HG03135 (cell line): ENCODE measurements around the gene RBBP5.

Experiments used
- ATAC-seq: cut with Tn5 transposase; IDR thresholded peaks from one replicate; pipeline ENCODE4 v1.9.1; 2021; ENCODE audit warnings: mild to moderate bottlenecking, moderate library complexity; ENCODE audit not compliant: unreplicated experiment

Gene RBBP5

GRCh38 chr1:205058853-205059252 lies 62.9 kb downstream of the RBBP5 start:
- no peak for ATAC-seq

GRCh38 chr1:205057808-205058575 lies 63.8 kb downstream of the RBBP5 start:
- no peak for ATAC-seq

DNA sequence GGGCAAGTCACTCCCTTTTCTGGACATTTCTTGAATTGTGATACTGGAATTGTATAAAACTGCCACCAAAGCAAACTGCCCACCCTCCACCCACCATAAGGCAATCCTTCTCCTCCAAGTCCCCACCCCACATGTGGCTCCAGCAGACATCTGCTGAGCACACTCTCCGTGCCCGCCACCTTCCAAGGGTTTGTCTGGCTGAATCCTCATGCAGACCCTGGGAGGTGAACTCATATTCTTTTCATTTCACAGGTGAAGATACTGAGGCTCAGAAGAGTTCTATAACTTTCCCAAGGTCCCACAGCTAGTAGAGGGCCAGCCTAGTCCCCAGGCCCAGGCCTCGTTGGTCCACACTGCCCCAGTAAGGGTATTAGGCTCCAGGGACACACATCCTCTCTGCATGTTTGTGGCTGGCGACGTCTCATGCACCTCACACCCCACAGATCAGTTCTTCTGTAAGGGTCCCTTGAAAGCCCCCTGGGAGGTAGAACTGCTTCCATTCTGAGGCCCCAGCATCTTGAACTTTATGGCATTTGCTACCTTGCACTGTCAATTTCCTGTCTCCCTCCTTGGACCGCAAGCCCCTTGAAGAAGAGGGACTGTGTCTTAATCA lies 64.7 kb downstream of the RBBP5 start:
- no peak for ATAC-seq

DNA sequence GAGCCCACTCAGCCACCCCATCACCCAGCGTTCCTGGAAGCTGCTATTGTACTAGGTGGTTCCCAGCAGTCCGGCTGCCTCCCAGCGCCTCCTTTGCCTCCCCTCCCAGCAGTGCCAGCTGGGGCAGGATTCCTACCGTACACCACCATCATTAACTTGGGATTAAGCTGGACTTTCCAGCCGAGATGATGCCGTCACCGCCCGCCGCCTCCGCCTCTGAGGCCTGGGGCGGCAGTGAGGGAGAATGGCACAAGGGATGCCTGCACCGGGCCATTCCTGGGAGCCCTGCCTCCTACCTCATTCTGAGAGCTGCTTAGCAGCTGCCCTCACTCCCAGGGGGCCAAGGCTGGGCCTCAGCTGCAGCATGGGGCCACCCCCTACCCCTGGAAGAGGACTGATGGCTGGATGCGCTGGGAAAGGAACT lies 65.6 kb downstream of the RBBP5 start:
- no peak for ATAC-seq

DNA sequence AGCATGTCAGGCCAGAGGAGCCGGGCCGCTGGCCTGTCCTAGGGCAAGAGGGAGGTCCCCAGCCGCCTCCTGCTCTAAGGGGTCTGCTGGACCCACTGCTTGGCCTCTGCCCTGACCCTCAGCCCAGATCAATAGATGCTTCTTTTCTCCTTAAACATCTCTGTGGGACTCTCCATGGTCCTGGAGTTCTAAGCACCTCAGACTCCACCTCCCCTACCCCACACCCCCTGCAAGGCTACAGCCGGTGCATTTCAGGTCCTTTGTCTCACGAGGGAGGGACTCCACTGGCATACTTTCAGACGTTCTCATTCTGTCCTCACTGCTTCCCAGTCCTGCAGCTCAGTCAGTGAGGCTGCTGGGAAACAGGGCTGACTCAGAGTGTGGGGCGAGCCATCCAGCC lies 67.8 kb downstream of the RBBP5 start:
- ATAC-seq: no peak

- no peak for ATAC-seq
Observed at GRCh38 chr1:205053296-205053695, 68.5 kb downstream of the RBBP5 start.

DNA sequence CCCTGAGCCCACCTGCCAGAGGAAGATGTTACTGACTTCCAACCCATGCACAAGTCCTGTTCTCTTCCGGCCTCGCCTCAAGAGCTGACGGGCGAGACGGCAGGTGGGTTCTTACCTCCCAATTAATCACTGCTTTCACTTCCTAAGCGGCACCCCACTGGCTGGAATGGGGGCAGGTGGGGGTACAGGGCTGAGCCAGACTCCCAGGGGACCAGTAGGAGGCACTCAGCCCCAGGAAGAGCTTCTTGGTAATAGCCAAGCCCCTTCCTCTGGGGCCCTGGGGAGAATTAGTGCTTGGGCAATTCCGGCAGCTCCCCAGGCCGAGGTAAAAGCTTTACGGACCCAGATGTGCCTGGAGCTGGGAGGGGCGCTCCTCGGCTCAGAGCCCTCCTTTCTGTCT lies 69.1 kb downstream of the RBBP5 start:
- ATAC-seq: no peak

DNA sequence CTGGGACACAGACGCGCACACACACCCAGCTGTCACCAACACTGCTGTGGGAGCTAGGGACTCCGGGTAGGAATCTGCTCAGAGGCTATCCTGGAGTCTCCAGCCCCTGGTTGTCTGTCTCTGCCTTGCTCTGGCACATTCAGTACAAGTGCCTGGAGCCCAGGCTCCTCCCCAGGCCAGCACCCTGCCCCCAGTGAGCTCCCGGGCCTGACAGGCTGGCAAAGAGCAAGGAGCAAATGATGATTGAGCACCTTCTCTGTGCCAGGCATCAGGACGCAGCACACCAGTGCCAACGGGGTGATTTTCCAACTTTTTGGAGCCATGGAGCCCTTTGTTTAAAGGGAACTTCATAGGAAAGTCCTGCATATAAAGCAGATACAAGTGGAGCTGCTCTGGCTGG lies 72.3 kb downstream of the RBBP5 start:
- ATAC-seq: no peak

DNA sequence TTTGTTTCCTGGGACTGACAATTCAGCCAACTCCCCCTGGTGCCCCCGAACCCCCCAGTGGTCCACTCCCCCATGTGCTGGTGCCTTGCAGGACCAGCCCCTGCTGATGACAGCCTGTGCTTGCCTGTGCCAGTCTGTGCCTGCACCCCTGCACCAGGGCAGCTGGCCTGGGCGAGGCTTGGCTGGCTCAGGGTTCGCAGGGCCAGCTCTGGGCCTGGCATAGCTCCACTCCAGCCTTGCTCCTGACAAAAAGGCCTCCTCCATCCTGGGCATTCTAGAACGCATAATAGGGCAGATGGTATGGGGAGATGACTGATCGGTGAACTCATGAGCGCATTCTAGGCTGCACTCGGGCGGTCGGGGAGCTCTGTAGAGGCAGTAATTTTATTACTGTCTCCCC lies 73.4 kb downstream of the RBBP5 start:
- no peak for ATAC-seq

DNA sequence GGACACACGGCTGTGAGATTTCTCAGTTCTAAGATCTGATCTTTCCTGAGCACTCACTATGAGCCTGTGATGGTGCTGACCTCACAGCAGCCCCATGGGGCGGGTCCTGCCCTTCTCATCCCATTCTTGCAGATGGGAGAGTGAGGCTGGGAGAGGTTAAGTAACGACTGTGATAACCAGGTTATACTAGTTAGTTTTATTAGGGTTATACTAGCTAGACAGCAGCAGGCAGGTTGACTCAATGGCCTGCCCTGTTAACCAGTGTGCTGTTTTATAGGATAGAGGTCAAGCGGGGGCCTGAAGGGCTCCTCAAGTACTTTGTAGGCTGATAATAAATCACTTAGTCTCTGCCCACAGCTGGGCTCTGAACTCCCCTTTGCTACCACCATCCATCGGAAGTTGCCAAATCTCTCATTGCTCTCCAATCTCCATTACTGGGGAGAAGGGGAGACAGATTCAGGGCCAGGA lies 74.0 kb downstream of the RBBP5 start:
- ATAC-seq: no peak

DNA sequence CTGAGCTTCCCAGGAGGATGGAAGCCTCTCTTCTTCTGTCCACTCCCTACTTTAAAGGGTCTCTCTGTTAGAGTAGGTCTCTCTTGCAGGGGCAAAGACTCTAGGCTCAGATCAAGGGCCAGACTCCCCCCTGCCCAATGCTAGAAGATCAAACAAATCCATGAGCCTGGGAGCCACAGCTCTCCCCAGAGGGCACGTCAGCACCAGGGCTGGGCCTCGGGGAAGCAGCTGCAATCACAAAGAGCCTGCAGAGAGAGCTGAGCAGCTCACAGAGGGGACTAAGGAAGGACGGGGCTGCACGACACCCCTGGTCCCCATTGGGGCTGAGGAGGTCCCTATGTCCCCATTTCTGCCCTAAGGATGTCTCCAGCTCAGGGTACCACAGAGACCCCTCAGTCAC lies 74.9 kb downstream of the RBBP5 start:
- ATAC-seq: no peak

GRCh38 chr1:205045146-205045545 lies 76.6 kb downstream of the RBBP5 start:
- ATAC-seq: no peak

GRCh38 chr1:205044741-205045140 lies 77.0 kb downstream of the RBBP5 start:
- no peak for ATAC-seq

DNA sequence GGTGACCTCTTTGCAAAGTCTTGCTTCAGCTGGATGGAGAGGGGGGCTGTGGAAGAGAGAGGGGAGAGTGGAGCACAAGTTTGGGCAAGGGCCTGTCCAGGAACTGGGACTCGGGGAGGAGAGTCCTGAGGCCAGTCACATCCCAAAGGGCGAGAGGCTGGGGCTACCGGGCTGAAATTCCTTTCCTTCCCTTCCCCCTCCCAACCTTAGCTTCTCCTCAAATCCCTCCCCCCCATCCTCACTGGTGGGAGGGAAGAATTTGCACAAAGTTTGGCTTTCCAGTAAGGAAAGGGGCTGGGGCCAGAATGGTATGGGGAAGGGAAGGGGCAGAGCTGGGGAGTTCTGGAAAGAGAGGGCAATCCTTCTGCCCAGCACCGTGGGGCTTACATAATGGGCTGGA lies 77.9 kb downstream of the RBBP5 start:
- ATAC-seq: no peak

DNA sequence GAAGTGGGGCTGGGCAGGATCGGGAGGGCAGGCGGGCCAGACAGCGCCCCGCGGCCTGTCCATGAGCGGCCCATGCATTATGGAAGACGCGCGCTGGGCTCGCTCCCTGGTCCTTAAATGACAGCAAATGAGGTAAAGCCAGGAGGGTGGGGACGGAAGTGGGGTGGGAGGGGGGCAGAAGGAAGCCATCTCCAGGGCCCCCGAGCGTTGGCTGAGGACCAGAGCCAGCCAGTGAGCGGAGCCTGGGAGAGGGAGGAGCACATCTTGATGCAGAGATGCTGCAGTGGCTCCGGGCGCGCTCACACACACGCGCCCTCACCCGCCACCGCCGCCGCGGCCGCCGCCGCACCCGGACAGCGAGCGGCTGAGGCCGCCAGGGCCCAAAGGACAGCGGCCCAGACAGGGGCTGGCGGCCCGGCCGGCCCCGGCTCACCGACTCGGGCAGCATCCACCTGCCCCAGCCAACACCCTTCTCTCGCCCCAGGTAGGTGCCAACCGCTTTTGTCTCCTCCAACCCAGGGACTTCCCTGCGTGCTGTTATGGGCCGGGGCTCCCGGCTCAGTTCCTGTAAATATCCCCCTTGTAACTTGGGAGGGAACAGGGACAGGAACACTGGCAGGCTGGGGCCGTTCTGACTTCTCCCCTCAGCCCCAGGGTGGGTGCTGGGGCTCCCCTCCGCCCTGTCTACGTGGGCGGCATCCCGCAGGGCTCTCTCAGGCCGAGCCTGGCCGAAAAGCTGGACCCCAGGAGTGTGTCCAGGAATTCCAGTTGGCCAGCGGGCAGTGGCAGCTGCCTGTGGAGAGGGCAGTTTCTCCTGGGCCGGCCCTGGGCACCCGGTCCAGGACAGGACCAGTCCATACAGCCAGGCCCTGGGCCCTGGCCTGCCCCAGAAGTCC lies 78.6 kb downstream of the RBBP5 start, which contains the start of gene CNTN2:
TSS of gene CNTN2 (plus strand) at position 302 of the 896 bp plus-strand sequence. CDS start 9,974 bp downstream, outside the sequence.
- ATAC-seq: no peak

DNA sequence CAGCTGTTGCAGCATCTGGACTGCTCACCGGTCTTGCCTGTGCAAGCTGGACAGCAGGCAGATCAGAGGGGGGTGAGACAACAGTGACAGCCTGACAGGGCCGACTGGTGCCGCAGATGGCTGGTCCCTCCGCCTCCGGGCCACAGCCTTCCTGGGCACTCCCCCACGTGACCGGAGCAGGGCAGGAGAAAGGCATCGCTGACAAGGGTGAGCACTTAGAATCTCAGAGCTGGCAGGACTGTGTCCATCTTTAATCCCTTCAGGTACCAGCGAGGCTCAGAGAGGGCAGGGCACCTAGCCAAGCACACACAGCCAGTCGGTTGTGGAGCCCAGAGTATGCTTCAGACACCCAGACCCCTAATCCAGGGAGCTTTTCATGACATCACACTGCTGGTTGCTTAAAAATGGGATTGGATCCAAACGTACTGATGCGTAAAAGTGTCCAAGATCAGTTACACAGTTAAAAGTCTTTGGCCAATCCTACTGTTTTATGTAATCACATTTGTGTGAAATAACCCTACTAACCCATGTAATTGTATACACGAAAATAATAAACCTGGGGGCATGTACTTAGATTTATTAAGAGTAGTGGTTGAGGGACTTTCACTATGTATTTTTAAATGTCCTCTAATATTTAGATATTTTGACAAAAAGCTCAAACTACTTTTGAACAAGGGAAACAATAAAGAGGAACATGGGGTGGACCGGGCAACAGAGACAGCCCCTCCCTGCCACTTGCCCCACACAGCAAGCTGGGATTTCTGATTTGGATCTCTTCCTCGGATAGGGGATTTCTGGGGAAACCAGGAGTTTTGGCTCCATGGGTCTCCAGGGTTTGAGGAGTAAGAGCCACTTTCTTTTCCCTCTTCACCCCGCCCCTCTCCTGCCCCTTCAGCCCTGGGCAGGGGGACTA lies 79.5 kb downstream of the RBBP5 start:
- no peak for ATAC-seq

- no peak for ATAC-seq
Observed at GRCh38 chr1:205041001-205041715, 80.6 kb downstream of the RBBP5 start.

DNA sequence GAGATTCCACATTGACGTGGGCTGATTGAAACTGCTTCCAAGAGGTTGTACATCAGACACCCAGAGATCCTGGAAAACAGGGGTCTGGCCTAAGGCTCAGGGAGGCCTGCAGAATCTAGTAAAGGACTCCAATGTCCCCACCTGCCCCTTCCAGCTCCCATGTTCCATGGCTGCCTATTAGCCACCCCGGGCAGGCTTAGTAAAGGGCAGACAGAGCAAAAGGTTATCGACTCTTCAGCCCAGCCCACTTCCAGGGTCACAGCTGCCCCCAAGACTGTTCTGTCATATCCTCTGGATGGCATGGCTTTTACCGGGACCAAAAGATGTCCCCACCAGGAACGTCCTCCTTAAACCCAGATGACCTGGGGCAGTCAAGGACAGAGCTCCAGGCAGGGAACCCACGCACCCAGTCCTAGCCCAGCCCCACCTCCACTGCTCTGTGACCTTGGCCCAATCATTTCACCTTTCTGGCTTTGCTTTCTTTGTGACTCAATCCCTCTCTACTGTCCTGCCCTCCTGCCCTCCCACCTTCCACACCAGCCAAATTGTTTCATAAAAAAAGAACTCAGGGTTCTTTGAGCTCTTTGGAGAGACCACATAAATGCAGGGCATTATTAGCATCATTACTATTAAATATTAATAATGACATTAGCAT lies 83.5 kb downstream of the RBBP5 start:
- ATAC-seq: no peak

- ATAC-seq: no peak
Observed at GRCh38 chr1:205037539-205037938, 84.2 kb downstream of the RBBP5 start.
